Superior temporal gyrus (tissue), 1 donor: ENCODE data around the gene ZMYM5.
A peak's percentile ranks its signal among the peaks of the same experiment; 100 is the strongest.
"Not testable (repeated sequence)": the region's sequence is repeated elsewhere in the genome, so short reads cannot be mapped to it uniquely, and the experiment has no call there.

Source experiments
- DNase-seq: peaks from one replicate; pipeline ENCODE4 v3.0.0-alpha.2; 2016; ENCODE audit errors: extremely low spot score

ZMYM5 gene

GRCh38 chr13:19863323-19864023 is at the start of gene ZMYM5:
Gene ZMYM5, minus strand, starts transcription at chr13:19863649. Its CDS starts 11,469 bp downstream, at chr13:19852180.
- peak; percentile 98 for DNase-seq

DNA sequence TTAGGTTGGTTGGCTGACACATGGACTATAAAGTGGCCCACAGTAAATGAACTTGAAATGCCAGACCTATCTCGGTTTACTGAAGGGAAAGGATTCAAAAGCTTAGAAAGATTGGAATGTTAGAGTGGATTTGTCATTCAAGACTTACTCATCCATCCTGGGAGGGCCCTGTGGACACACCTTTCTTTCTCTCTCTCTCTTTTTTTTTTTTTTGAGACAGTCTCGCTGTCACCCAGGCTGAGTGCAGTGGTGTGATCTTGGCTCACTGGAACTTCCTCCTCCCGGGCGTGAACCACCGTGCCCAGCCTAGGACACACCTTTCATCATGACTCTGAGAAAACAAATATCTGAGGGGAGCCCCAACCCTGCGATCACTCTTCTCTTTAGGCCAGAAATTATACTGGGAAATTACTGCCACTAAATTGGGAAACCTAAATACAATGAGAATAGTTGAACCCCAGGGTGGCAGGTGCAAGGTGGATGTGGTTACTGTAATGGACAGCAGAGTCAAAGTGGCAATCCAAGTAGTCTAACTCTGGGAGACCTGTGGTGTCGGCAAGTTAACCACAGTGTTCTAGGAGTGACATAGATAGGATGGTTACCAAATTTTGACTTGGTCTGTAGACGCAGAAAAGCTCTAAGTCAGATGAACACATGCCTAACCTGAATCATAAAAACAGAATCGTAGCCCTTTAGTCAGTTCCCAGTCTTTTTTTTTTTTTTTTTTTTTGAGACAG is 47.1 kb upstream of the ZMYM5 start:
- DNase-seq = no peak

DNA sequence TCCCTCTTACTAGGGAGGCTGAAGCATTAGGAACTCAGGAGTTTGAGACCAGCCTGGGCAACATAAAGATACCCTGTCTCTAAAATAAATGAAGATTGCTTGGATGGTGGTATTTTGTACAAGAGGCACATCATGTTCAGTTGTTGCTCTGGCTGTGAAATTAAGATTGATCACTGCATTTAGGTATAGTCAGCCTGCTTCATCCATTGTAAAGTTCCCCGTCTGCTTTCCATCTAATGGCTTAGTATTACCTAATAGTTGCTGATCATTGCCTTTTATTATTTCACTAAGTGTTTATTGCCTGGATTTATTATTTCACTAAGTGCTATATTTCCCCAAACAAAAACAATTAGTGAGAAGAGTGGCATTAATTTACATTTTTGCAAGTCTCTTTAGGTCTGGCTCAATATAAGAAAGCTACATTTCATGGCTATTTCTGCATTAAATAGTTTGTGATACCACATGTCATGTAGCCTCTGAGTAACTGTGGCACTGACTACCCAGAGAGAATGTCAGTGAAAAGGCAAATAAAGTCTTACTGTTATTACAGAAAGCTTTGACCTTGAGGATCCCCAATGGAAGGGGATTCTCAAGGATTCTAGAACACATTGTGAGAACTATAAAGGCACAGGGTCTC is 45.0 kb upstream of the ZMYM5 start:
- no peak for DNase-seq

- DNase-seq = not testable (repeated sequence)
These were observed 42.2 kb upstream of the ZMYM5 start for GRCh38 chr13:19905487-19906195.

- DNase-seq = no peak
These were observed 26.6 kb upstream of the ZMYM5 start for GRCh38 chr13:19890030-19890429.

DNA sequence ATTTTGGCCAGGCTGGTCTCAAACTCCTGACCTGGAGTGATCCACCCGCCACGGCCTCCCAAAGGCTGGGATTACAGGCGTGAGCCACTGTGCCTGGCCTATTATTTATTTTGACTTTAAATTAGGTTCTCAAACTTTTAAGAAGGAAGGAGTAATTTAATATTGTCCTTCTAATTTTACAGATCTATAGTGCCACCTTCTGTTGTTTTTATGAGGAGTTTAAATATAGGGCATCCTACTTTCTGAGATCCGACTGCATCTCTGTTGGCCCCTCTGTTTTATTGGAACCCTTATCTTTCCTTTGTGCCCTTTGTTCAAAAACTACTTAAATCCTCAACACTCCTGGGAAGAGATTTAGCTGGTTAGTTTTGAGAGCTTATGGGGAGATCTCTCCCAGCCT is 25.4 kb upstream of the ZMYM5 start:
- no peak for DNase-seq

- DNase-seq = no peak
These were observed 18.8 kb upstream of the ZMYM5 start for GRCh38 chr13:19882231-19882630.

DNA sequence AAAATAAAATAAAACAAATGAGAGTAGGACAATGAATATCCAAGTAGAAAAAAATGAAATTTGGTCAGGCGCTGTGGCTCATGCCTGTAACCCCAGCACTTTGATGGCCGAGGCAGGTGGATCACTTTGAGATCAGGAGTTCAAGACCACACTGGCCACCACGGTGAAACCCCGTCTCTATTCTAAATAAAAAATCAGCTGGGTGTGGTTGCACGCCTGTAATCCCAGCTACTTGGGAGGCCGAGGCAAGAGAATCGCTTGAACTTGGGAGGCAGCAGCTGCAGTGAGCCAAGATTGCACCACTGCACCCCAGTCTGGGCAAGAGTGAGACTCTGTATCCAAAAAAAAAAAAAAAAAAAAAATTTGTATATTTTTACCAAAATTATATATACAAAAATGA is 18.2 kb upstream of the ZMYM5 start:
- DNase-seq = no peak

DNA sequence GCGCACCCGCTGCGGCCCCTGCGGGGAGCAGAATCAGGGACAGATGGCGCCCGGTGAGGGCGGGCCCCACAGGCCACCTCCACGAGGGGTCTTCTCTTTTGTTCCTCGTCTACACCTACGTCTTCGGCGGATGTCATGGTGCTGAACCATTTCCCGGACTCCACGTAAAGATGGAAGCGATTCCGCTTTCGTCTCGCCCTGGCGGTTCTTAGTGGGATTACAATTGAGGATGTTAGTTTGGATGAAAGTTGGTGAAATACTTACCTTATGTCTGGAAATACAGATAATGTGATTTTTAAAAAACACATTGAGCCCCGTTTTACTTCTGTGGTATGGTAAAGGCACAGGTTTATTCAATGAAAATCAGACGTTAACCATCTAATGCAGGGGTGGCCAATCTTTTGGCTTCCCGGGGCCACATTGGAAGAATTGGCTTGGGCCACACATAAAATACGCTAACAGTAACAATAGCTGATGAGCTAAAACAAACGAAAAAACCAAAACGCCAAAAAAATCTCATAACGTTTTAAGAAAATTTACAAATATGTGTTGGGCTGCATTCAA is 1.4 kb upstream of the ZMYM5 start:
- peak; percentile 82 for DNase-seq

GRCh38 chr13:19864024-19864745 is 736 bp upstream of the ZMYM5 start:
- peak; percentile 62 for DNase-seq

- peak; percentile 45 for DNase-seq
These were observed 752 bp downstream of the ZMYM5 start for GRCh38 chr13:19862481-19863313.

DNA sequence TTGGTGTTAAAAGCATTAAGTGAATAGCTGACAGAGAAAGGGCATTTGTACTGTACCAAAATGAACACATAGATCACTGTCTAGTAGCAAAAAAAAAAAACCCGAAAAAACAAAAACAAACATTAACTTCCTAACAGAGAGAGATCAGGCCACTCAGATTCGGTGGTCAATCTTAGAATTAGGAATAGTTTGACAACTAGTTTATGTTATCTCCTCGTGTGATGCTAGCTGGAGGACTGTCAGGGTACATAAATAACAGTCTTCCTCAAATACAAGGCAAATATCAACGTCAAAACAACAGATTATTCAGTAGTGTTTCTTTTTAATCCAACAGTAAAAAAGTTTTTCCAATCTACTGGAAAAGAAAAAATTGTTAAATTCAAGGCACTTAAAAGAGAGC is 1.7 kb downstream of the ZMYM5 start:
- DNase-seq = peak; percentile 30

- no peak for DNase-seq
These were observed 2.4 kb downstream of the ZMYM5 start for GRCh38 chr13:19860884-19861655.

GRCh38 chr13:19857637-19858036 is 5.8 kb downstream of the ZMYM5 start:
- not testable (repeated sequence) for DNase-seq

GRCh38 chr13:19852766-19853165 is 10.7 kb downstream of the ZMYM5 start:
- no peak for DNase-seq

- peak; percentile 64 for DNase-seq
These were observed 17.7 kb downstream of the ZMYM5 start for GRCh38 chr13:19845758-19846157.

DNA sequence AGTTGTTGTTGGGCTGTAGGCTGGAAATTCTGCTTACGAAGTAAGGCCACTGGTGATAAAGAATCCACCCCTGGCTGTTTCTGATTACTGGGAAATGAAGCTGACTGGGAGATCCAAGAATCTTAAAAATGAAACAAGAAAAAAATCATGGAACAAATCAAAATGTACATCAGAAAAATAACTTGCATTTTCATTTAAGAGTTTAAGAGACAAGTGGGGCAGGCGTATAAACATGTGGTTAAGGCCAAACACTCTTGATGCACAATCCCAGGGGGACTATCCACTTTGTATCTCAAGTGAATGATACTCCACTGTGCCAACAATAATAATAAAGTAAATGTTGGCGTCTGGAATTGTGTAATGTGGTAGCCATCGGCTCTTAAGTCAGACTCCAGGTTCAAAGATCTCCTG is 24.6 kb downstream of the ZMYM5 start:
- no peak for DNase-seq

DNA sequence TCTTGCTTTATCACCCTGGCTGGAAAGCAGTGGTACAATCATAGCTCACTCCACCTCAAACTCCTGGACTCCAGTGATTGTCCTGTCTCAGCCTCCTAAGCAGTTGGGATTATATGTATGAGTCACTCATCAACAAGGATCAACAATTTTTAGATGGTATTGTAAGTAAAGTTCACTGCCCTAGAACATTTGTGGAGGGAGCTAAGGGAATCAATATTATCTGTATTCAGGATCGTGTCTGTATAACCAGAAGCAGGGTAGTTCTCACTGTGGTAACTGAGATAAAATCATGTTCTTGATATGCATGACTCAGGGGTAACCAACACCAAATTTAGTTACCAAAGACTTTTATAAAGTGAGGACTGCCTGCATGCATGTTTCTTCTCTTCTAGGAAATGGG is 27.0 kb downstream of the ZMYM5 start:
- DNase-seq = no peak

GRCh38 chr13:19834704-19835103 is 28.7 kb downstream of the ZMYM5 start:
- no peak for DNase-seq
